Neural crest cell (in vitro differentiated cells): ENCODE results near the gene GPN2. TPM values are rescaled to one million over a fixed set of nuclear protein-coding genes. Genes with fewer than 3 reads are reported as not detected.

Source experiments
- DNase-seq: peaks from one replicate; pipeline ENCODE4 v3.0.0; 2021; ENCODE audit warnings: low read depth, mixed read lengths, low spot score
- H3K27ac Mint-ChIP-seq: one replicate; pipeline ENCODE4 v1.8.0; 2021; ENCODE audit warnings: mild to moderate bottlenecking, mixed read lengths; ENCODE audit not compliant: unreplicated experiment
- H3K27me3 Mint-ChIP-seq: 2 replicates; pipeline ENCODE4 v1.8.0; 2021; ENCODE audit warnings: low read depth, mild to moderate bottlenecking, mixed read lengths
- H3K36me3 Mint-ChIP-seq: 2 replicates; pipeline ENCODE4 v1.8.0; 2021; ENCODE audit warnings: low read depth, mild to moderate bottlenecking, mixed read lengths
- H3K4me1 Mint-ChIP-seq: 2 replicates; pipeline ENCODE4 v1.8.0; 2021; ENCODE audit warnings: mixed read lengths
- H3K4me3 Mint-ChIP-seq: one replicate; pipeline ENCODE4 v1.8.0; 2021; ENCODE audit warnings: mild to moderate bottlenecking, mixed read lengths
- H3K9me3 Mint-ChIP-seq: 2 replicates; pipeline ENCODE4 v1.8.0; 2021; ENCODE audit warnings: mixed read lengths
- CTCF ChIP-seq: fragments of 200-600 bp; sonication (generic); conservative IDR thresholded peaks from 2 replicates; pipeline ENCODE4 v1.5.0; 2021; ENCODE audit warnings: antibody characterized with exemption, mild to moderate bottlenecking
- total RNA-seq: library from RNA; stranded (reverse); gene quantifications from 2 replicates; pipeline ENCODE4 v1.2.1, GENCODE V29; 2021

GPN2 gene
- total RNA-seq, 1 donor from 2014 or later = 31.7 TPM

GRCh38 chr1:26858891-26859640 is 31.0 kb downstream of the GPN2 start:
- Mint-ChIP-seq H3K9me3 (no peaks in the 10 kb centered on the region), H3K27me3 (no peaks in the 10 kb centered on the region), H3K36me3 (no peaks in the 10 kb centered on the region), H3K4me3 (peak overlapping the region; percentile 61), H3K4me1 (peaks cover 5% of the 10 kb centered on the region), H3K27ac (no peak overlapping the region)
- TF ChIP-seq CTCF = no peak
- no peak for DNase-seq

GRCh38 chr1:26858160-26858559 is 31.9 kb downstream of the GPN2 start:
- TF ChIP-seq CTCF = no peak
- no peak for DNase-seq
- Mint-ChIP-seq H3K9me3 (no peaks in the 10 kb centered on the region), H3K27ac (no peak overlapping the region), H3K4me3 (peak overlapping the region; percentile 6), H3K36me3 (peaks cover under 1% of the 10 kb centered on the region), H3K27me3 (no peaks in the 10 kb centered on the region), H3K4me1 (peaks cover 4% of the 10 kb centered on the region)

- no peaks in the 10 kb centered on the region for H3K27me3 Mint-ChIP-seq
- H3K9me3 Mint-ChIP-seq = no peaks in the 10 kb centered on the region
- no peak for TF ChIP-seq CTCF
- no peak overlapping the region for H3K4me3 Mint-ChIP-seq
- H3K4me1 Mint-ChIP-seq = peaks cover 4% of the 10 kb centered on the region
- no peak overlapping the region for H3K27ac Mint-ChIP-seq
- peaks cover 6% of the 10 kb centered on the region for H3K36me3 Mint-ChIP-seq
- no peak for DNase-seq
These were observed 32.5 kb downstream of the GPN2 start for GRCh38 chr1:26857473-26858060.

- Mint-ChIP-seq H3K27me3 (no peaks in the 10 kb centered on the region), H3K27ac (no peak overlapping the region), H3K4me1 (peaks cover 4% of the 10 kb centered on the region), H3K9me3 (no peaks in the 10 kb centered on the region), H3K36me3 (peaks cover 6% of the 10 kb centered on the region), H3K4me3 (no peak overlapping the region)
- no peak for TF ChIP-seq CTCF
- DNase-seq = no peak
These were observed 33.2 kb downstream of the GPN2 start for GRCh38 chr1:26856604-26857469.

- Mint-ChIP-seq H3K4me1 (peaks cover 2% of the 10 kb centered on the region), H3K27ac (no peak overlapping the region), H3K36me3 (peaks cover 6% of the 10 kb centered on the region), H3K27me3 (no peaks in the 10 kb centered on the region), H3K9me3 (no peaks in the 10 kb centered on the region), H3K4me3 (no peak overlapping the region)
- DNase-seq = no peak
- no peak for TF ChIP-seq CTCF
These were observed 33.9 kb downstream of the GPN2 start for GRCh38 chr1:26856181-26856580.
